Stimulated activated CD4-positive, alpha-beta T cell treated with anti-CD3 and anti-CD28 coated beads, TNF-alpha, amount 100 ng/mL, for 24 hours (primary cell): ENCODE measurements around the gene ZNF384.

Experiments used
- DNase-seq, 3 experiments: peaks; one replicate each; pipeline ENCODE4 v3.0.0-alpha.2; 2020; ENCODE audit warnings: low read depth in 3 of 3

ZNF384 gene

GRCh38 chr12:6699259-6699988 is 10.2 kb upstream of the ZNF384 start:
- no peak for DNase-seq

- DNase-seq, result no peak
Observed at GRCh38 chr12:6698352-6699046, 9.3 kb upstream of the ZNF384 start.

- peak in 1 of 3 experiments; percentile 15 for DNase-seq
Observed at GRCh38 chr12:6697584-6698351, 8.6 kb upstream of the ZNF384 start.

DNA sequence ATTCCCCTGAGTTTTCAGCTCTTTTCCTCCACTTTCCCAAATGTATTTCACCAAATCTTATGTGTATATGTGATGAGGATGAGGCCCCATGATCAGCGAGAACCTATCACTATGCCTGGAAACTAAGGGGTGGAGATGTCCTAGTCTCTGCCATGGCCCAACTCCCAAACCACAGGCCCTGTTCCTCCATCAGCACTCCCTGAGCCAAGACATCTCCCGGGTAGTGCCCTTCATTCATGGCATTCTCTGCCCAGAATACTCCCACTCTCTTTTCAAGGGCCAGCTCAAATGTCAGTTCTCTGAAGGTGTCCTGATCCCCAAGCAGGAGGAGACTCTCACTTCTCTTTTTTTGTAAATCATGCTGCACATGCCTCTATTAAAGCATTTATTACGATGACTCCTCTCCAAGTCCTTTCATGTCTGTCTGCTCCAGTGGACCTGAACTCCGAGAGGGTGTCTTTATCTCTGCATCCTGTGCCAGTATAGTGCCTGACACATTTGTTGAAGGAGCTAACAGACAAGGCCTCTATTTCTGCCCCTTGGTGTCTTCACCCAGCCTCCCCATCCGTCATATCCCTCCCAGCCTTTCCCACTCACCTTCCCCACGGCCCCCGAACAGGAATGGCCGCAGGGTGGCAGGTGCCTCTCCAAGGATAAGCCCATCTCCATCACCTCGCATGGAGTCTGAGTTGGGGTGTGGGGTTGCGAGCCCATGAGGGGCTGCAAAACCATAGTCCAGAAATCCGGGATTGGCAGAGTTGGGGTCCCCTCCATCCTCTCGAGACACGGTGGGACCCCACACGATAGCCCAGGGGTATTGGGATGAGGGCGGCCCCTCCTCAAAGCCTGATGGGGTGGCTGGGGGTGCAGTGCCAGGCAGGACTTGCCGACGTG is 7.8 kb upstream of the ZNF384 start:
- DNase-seq, result no peak

GRCh38 chr12:6695313-6696045 is 6.3 kb upstream of the ZNF384 start:
- no peak for DNase-seq

GRCh38 chr12:6694701-6695100 is 5.5 kb upstream of the ZNF384 start:
- DNase-seq, result no peak

DNA sequence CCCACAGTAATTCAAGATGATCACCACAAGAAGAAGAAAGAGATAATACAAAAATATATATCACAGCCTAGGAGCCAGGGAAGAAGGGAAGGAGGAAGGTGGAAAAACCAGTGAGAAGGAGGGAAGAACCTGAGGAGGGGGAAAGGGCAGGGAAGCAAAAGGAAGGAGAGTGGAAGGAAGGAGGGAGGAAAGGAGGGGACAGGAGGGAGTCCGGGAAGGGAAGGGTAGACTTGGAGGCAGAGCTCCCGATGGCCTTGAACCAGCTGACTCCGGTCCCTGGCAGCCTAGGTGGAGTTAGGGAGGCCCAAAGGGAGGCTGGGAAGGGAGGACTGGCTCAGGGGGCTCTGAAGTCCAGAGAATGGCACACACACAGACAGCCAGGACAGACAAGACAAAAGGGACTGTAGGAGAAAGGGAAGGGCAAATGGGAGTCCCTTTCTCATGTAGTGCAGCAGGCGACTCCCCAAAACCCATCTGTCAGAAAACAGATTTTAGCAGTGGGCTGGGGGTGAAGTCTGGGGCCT is 4.7 kb upstream of the ZNF384 start:
- DNase-seq, result no peak

DNA sequence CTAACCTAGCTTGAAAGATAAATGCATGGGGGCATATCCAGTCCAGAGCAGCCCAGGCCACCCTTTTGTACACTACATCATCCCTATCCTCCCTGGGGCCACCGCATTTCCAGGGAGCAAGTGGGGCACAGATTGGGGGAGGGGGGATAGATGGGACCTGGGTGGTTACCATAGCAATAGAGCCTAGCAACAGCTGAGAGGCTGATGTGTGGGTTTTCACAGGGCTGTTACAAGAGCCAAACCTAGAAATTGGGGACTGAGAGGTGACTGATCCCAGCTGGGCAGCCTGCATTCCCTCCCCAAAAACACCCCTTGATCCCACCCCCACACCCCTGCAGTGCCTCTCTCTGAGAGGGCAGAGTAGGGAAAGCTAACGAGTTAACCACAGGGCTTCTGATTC is 3.7 kb upstream of the ZNF384 start:
- DNase-seq, result no peak

GRCh38 chr12:6691473-6691872 is 2.3 kb upstream of the ZNF384 start:
- no peak for DNase-seq

DNA sequence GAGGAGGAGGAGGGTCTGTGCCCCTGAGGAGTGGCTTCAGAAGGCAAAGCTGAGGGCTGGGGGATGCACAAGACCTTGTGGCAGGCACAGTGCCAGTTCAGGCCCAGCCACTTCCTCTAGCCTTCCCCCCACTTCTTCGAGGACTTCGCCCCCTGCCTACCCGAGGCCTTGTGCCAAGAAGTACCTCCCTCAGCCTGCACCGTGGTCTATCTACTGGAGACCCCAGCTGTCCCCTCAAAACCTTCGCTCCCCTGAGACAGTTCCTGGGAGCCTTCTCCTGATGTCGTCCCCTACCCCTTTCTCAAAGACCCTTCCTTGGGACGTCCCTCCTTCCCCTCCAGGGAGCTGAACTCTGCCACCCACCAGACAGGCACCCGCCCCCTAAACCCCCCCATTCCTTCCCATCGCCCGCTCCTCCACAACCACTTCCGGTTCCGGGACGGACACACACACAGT is 604 bp downstream of the ZNF384 start:
- DNase-seq, result no peak

DNA sequence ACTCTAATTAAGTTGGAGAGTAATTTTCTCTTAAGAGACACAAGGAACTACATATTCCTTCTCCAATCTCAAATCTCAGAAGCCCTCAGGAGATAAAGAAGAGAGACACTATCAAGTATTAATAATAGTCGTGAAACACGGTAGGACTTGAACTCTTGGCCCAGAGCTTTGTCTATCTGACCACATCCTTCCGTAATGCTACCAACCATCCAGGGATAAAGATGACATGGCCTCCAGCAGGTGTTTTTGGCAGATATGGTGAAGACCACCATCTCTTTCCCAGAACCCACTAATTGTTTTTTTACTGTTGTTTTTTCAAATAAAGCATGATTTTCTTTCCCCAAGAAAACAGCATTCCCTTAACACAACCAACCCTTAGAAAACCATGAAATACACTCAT is 3.4 kb downstream of the ZNF384 start:
- DNase-seq, result no peak

- peak in 1 of 3 experiments; percentile 41 for DNase-seq
Observed at GRCh38 chr12:6684609-6685008, 4.6 kb downstream of the ZNF384 start.

DNA sequence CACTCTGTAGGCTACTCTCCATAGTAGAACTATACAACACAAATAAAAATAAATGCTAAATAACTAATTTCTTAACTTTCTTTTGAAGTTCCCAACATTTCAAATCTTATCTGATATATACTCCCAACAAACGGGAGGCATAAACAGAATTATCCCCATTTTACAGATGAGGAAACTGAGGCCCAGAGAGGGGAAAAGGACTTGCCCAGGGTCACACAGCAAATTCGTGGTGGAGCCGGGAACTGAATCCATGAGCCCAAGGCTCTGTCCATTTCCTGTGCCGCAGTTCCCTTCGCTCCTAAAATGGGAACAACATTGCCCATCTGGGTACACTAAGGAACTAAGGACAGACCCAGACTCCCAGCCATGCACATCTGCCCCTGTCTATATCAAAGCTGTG is 12.2 kb downstream of the ZNF384 start:
- no peak for DNase-seq

GRCh38 chr12:6672143-6672542 is 17.0 kb downstream of the ZNF384 start:
- DNase-seq, result no peak

DNA sequence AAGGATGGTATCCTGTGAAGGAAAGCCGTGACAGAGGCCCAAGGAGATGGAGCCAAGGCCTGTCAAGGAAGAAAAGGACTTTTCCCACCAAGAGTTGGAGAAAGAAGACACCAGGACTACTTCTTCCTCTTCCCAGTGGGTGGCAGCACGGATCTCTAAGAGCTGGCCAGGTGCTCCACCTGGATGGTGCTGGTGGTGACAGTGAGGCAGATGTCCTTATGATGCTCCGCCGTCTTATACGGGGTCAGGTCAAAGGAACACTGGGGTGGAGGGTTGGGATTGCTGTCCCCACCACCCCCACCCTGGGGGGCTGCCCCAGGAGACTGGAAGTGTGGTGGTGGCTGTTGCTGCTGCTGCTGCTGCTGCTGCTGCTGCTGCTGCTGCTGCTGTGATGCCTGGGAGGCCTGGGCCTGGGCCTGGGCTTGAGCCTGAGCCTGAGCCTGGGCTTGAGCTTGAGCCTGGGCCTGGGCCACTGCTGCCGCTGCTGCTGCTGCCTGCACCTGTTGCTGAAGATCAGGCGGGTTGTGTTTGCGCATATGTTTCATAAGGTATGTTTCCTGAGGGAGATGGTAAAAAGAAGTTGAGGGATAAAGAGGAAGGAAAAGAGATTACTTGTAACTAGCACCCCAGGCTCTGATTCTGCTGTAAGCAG is 21.5 kb downstream of the ZNF384 start:
- DNase-seq, result no peak

DNA sequence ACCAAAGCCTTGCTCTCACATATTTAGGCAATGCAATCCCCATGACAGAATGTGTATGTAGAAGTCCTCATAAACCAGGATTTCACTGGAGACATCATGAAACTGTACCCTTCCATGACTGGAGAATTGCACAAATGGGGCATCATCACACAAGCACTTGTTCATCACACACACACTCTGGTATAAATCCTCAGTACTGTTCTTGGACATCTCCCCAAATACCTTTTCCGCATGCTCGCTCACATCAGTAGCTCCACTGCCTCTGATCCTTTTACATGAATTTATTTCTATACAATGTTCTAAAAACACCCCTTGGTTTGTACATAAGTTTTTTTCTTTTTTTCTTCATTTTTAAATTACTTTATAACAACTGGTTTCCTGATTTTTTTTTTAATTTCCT is 23.0 kb downstream of the ZNF384 start:
- DNase-seq, result no peak

DNA sequence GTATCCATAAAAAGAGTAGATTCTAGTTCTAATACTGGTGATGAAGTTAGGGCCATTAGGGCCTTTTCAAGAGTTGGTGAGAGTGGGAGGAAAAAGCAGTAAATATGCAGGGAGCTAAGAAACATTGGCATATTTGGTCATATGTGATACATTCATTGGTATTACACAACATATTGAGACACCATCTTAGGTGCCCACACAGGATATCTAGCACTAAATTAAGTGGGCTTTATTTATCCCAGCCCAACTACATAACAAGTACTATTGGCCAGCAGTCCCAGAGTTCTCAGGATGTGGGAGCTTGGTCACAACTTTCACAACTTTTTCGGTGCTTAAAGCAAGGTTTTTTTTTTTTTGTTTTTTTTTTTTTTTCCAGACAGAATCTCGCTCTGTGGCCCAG is 24.3 kb downstream of the ZNF384 start:
- no peak for DNase-seq

GRCh38 chr12:6662906-6663742 is 26.1 kb downstream of the ZNF384 start, which contains the start of gene ING4:
Gene ING4 (minus strand): TSS chr12:6663119. CDS start chr12:6663101, 18 bp downstream.
- peak; percentile 83 to 95 (median 93) for DNase-seq

DNA sequence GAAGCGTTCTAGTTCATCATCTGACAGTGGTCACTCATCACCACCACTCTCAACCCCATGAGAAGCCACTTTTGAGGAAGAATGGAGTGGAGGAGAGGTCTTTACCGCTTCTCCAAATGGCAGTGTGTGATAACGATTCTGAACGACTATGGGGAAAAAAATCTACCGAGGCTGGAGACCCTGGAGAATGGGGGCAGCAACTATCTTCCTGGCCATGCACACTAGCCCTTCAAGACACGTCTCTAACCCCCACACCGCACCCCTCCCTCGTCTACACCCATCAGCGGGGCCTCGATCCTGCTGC is 26.6 kb downstream of the ZNF384 start:
- no peak for DNase-seq
